ENCODE data around the gene RPL18A.

DNA sequence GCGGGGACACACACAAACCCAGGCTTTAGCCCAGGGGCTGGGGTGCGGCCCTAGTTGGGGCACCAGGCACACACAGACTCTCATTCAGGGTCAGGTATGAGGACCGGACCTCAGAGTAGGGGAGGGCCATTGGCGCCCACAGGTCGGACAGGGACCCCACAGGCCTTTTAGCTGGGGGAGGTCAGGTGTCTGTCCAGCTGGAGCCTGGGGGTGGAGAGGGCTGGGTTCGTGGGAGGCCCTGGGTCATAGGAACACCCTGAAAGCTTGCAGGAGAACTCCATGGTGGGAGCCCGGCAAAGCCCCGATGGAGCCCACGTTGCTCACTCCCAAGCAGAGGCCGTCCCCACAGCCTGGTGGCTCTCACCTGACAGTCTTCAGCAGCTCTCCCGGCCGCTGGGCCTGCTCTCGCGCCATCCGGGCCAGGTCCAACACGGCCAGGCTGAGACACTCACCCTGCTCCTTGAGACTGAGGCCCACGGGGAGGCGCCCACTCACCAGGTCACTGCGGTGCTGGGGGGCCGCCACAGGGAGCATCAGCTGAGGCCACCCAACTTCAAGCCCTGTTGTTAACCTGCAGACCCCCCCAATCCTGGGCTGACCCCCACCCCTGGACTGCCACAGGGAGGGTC lies 16.9 kb upstream of the RPL18A start:
- TF ChIP-seq EZH2phosphoT487 (IDR thresholded peaks at IDR 0.05; ENCODE audit: insufficient read depth, low read depth) (no peak), EZH2 (IDR thresholded peaks at IDR 0.05; ENCODE audit: insufficient read depth, poor library complexity, severe bottlenecking) (no peak)

All from GM23248 (cell line).